ENCODE data around the gene CCDC85C. TPM values are rescaled to one million over a fixed set of nuclear protein-coding genes. Genes with fewer than 3 reads are reported as not detected.

CCDC85C gene
- total RNA-seq (2014; rRNA removed) = 36.4 and 44.6 TPM in 2 replicates
- Bru-seq, nascent RNA = percentile 59 among the genes with signal in this experiment
- BruChase-seq, experiment 1, labeled RNA remaining after a 6-hour chase = percentile 63 among the genes with signal in this experiment
- percentile 56 among the genes with signal in this experiment for BruChase-seq, experiment 2, labeled RNA remaining after a 2-hour chase
- long read RNA-seq, full-length matches to known transcripts = 8 of 97 reads
- long read RNA-seq, partial matches to known transcripts = 1 of 97 reads
- long read RNA-seq, other reads (novel, unspliced or antisense) = 88 of 97 reads

DNA sequence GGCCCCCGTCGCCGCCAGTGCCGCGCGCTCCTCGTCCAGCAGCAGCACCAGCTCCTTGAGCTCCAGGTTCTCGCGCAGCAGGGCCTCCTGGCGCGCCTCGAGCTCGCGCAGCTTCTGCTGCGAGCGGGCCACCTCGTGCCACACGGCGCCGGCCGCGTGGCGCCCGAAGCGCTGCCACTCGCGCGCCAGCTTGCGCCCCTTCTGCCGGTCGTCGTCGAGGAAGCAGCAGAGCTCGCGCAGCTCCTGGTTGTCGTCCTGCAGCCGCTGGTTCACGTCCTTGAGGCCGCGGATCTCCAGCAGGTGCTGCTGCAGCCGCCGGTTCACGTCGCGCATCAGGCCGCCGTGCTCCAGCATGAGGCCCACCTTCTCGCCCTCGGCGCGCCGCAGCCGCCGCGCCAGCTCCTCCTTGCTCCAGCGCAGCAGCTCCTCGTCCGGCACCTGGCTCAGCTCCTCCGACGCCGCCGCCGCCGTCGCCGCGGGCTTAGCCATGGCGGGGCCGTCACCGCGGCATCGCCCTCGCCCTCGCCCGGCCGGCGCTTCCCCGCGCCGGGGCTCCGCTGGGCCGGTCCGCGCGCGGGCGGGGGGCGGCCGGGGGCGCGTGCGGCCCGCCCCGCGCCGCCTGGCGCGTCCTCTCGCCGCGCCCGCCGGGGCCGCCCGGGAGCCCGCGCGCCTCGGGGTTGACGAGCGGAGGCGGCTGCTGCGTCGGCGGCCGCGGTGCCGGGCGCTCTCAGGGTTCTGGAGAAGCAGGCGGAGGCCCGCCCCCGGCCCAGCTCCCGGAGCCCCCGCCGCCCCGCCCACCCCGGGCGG is at the start of gene CCDC85C:
CCDC85C (minus strand) TSS at position 737 of the 807 bp plus-strand sequence; CDS start at position 489, 248 bp downstream.
- peaks cover 19% of the 10 kb centered on the region for H3K4me1 ChIP-seq (ENCODE audit: insufficient read depth, low read length)
- H3K79me2 ChIP-seq (ENCODE audit: low read length) = peaks cover 51% of the 10 kb centered on the region
- no peaks in the 10 kb centered on the region for H3K27me3 ChIP-seq (ENCODE audit: low read length)
- H2AFZ ChIP-seq (ENCODE audit: low read length) = peak within 1 kb of the TSS; percentile 98
- POLR2A ChIA-PET (ENCODE audit: unreplicated experiment) = no interaction called here
- H3K36me3 ChIP-seq (ENCODE audit: low read depth, low read length) = no peaks in the 10 kb centered on the region
- H3K9ac ChIP-seq (ENCODE audit: low read length) = peak within 1 kb of the TSS; percentile 74
- DNase-seq = peak; percentile 25
- peak within 1 kb of the TSS; percentile 92 for H3K4me3 ChIP-seq (ENCODE audit: low read length)
- no peaks in the 10 kb centered on the region for H3K9me2 ChIP-seq (replicated peaks; ENCODE audit: low read length)
- TF ChIP-seq EZH2 (IDR thresholded peaks at IDR 0.05; ENCODE audit: low read length, unreplicated experiment) = no peak
- TF ChIP-seq EZH2phosphoT487 (IDR thresholded peaks at IDR 0.05; ENCODE audit: borderline replicate concordance, low read length) = no peak
- TF ChIP-seq, protein P1, sequence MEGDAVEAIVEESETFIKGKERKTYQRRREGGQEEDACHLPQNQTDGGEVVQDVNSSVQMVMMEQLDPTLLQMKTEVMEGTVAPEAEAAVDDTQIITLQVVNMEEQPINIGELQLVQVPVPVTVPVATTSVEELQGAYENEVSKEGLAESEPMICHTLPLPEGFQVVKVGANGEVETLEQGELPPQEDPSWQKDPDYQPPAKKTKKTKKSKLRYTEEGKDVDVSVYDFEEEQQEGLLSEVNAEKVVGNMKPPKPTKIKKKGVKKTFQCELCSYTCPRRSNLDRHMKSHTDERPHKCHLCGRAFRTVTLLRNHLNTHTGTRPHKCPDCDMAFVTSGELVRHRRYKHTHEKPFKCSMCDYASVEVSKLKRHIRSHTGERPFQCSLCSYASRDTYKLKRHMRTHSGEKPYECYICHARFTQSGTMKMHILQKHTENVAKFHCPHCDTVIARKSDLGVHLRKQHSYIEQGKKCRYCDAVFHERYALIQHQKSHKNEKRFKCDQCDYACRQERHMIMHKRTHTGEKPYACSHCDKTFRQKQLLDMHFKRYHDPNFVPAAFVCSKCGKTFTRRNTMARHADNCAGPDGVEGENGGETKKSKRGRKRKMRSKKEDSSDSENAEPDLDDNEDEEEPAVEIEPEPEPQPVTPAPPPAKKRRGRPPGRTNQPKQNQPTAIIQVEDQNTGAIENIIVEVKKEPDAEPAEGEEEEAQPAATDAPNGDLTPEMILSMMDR (conservative IDR thresholded peaks at IDR 0.05; ENCODE audit: low read depth, low read length) = no peak
- H3K4me2 ChIP-seq (ENCODE audit: low read length) = peak within 1 kb of the TSS; percentile 100
- peaks cover 40% of the 10 kb centered on the region for H4K20me1 ChIP-seq (ENCODE audit: low read length)
- no peak; the same call in 1 of the 2 replicates for ATAC-seq
- intact Hi-C loops (cut with micrococcal nuclease) = loop anchor here (2.0 kb wide), 3 partner anchors 29 to 79 kb away; no protein-coding TSS in a partner anchor
- peak within 1 kb of the TSS; percentile 25; the same call in 1 of the 2 replicates for H3K27ac ChIP-seq (ENCODE audit: low read length)
- BruUV-seq (replicated peaks) = no TSS peak
- no peaks in the 10 kb centered on the region for H3F3A ChIP-seq (ENCODE audit: low read length, unreplicated experiment)
- no peaks in the 10 kb centered on the region for H3K9me3 ChIP-seq (ENCODE audit: low read length)
- CTCF ChIA-PET = interaction anchor here (0.5 to 1.3 kb wide), 4 partner anchors 24 to 702 kb away, joined by 3 to 4 read pairs (median 3); partner anchors contain the start of genes CCNK and SETD3

DNA sequence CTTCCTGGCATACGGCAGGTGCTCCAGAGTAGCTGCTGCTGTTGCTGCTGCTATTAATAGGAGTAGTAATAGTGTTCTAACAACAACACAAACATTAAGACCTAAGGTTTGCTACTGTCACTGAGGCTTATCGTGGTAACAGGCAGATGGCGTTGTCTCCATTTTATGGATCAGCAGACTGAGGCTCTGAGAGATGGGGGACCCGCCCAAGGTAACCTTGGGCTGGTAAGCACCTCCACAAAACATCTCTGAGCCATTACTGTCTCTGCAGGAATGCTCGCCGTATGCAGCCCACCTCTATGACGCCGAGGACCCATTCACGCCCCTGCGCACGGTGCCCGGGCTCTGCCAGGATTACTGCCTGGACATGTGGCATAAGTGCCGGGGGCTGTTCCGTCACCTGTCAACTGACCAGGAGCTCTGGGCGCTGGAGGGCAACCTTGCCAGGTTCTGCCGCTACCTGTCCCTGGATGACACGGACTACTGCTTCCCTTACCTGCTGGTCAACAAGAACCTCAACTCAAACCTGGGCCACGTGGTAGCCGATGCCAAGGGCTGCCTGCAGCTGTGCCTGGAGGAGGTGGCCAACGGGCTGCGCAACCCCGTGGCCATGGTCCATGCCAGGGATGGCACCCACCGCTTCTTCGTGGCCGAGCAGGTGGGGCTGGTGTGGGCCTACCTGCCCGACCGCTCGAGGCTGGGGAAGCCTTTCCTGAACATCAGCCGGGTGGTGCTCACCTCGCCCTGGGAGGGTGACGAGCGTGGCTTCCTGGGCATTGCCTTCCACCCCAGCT is 48.1 kb upstream of the CCDC85C start:
- Histone ChIP-seq H3K4me1 (ENCODE audit: insufficient read depth, low read length) (no peaks in the 10 kb centered on the region; the same call in 1 of the 2 replicates), H3K4me2 (ENCODE audit: low read length) (no peak overlapping the region), H2AFZ (ENCODE audit: low read length) (no peak overlapping the region), H4K20me1 (ENCODE audit: low read length) (no peaks in the 10 kb centered on the region), H3K36me3 (ENCODE audit: low read depth, low read length) (no peaks in the 10 kb centered on the region), H3K4me3 (ENCODE audit: low read length) (no peak overlapping the region), H3F3A (ENCODE audit: low read length, unreplicated experiment) (no peaks in the 10 kb centered on the region), H3K9me2 (replicated peaks; ENCODE audit: low read length) (no peaks in the 10 kb centered on the region), H3K27ac (ENCODE audit: low read length) (no peak overlapping the region), H3K27me3 (ENCODE audit: low read length) (no peaks in the 10 kb centered on the region), H3K9me3 (ENCODE audit: low read length) (no peaks in the 10 kb centered on the region), H3K9ac (ENCODE audit: low read length) (no peak overlapping the region), H3K79me2 (ENCODE audit: low read length) (no peaks in the 10 kb centered on the region)
- ChIA-PET CTCF (no interaction called here), POLR2A (ENCODE audit: unreplicated experiment) (no interaction called here)
- ATAC-seq = no peak
- no peak for DNase-seq
- intact Hi-C loops (cut with micrococcal nuclease) = no loop called here
- BruUV-seq (replicated peaks) = no TSS peak
- TF ChIP-seq EZH2 (IDR thresholded peaks at IDR 0.05; ENCODE audit: low read length, unreplicated experiment) (no peak), EZH2phosphoT487 (IDR thresholded peaks at IDR 0.05; ENCODE audit: borderline replicate concordance, low read length) (no peak)
- TF ChIP-seq, protein P1 (conservative IDR thresholded peaks at IDR 0.05; ENCODE audit: low read depth, low read length) = no peak

All from PC-3 (cell line).